ENCODE data around the gene TBC1D21. TPM values are rescaled to one million over a fixed set of nuclear protein-coding genes. Genes with fewer than 3 reads are reported as not detected.

TBC1D21 gene
- total and polyA plus RNA-seq, 9 of the 15 experiments (the other 6 are each of a cell fraction or from before 2014, with no cell fraction given): not detected

DNA sequence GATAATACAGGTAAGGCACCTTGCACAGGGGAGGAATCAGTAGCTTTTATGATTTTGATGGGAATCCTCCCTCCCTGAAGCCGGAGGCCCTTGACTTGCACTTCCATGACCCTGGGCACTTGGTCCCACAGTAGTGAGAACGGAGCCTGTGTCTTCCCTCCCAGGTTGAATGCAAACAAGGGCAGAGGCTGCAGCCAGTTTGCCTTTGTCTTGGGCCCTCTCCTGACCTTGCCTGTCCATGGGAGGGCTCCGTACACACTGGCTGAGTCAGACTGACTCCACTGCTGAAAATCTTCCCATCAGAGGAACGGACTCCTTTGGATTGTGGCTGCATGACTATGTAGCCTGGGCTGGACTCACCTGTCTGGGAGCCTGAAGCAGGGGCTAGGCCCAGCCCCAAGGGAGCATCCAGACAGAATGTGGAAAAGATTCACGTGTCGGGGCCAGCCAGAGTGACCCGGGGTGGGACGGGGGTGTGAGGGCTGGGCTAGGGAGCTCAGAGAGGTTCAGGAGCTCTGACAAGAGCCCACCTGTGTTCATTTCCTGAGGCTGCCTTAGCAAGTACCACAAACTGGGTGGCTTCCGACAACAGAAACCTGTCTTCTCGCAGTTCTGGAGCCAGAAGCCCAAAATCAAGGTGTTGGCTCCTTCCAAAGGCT lies 9.5 kb downstream of the TBC1D21 start:
- no peak for ATAC-seq
- no peaks in the 10 kb centered on the region for H3K79me2 ChIP-seq (ENCODE audit: control insufficient read depth, insufficient read depth, low read length)
- H3K4me3 ChIP-seq: no peak overlapping the region
- CTCF ChIA-PET (ENCODE audit: low intra/inter-chr PET ratio): no interaction called here
- intact Hi-C loops (cut with micrococcal nuclease) (no loop called here), in situ Hi-C loops (cut with MboI) (no loop called here)
- H3K9ac ChIP-seq (ENCODE audit: insufficient read depth in 1 of 2, low read depth in 2 of 2, low read length in 2 of 2): no peak overlapping the region
- POLR2A ChIA-PET: interaction anchor here (1.5 kb wide), 1 partner anchor 10 kb away, joined by 4 read pairs; no protein-coding TSS in a partner anchor
- FAIRE-seq: no peak
- 0 out of 2 replicates have a peak, but pooled peaks cover 6% of the 10 kb centered on the region for H4K20me1 ChIP-seq (replicated peaks; ENCODE audit: control insufficient read depth, insufficient read depth, low read length)
- H2AFZ ChIP-seq (ENCODE audit: low read depth, low read length): no peak overlapping the region
- no peaks in the 10 kb centered on the region for H3K4me1 ChIP-seq (replicated peaks in 1 of 2; ENCODE audit: control insufficient read depth in 2 of 2, insufficient read depth in 2 of 2, low read length in 2 of 2)
- peaks cover 0 to 17% of the 10 kb centered on the region in 2 experiments; a peak in 4 of 5 replicates for H3K27me3 ChIP-seq (ENCODE audit: control insufficient read depth in 2 of 2, insufficient read depth in 2 of 2, low read length in 2 of 2)
- H3K4me2 ChIP-seq (ENCODE audit: insufficient read depth, low read length): no peak overlapping the region
- no peaks in the 10 kb centered on the region for H3K36me3 ChIP-seq (ENCODE audit: control insufficient read depth, insufficient read depth, low read length)
- 1% methylated on average over 10 of the region's 10 CpGs for WGBS (ENCODE audit: insufficient coverage, low coverage, missing lambda C conversion rate)
- no TSS peak for BruUV-seq (replicated peaks)
- H3K9me3 ChIP-seq (replicated peaks; ENCODE audit: control insufficient read depth, insufficient read depth, low read depth, low read length): no peaks in the 10 kb centered on the region
- no peak overlapping the region for H3K27ac ChIP-seq (ENCODE audit: extremely low read depth, low read depth, low read length)
- DNase-seq (ENCODE audit: extremely low read depth in 1 of 4, low spot score in 3 of 4): no peak
- no peaks in the 10 kb centered on the region for H3K9me1 ChIP-seq (ENCODE audit: control insufficient read depth, insufficient read depth, low read length)
- TF ChIP-seq NR4A1 (CRISPR knock-in tag; IDR thresholded peaks at IDR 0.05) (no peak), NR4A1 (tag; IDR thresholded peaks at IDR 0.05) (no peak), FOXK1 (CRISPR knock-in tag; IDR thresholded peaks at IDR 0.05; ENCODE audit: borderline replicate concordance) (no peak), SIRT6 (IDR thresholded peaks at IDR 0.05; ENCODE audit: low read depth, low read length) (no peak), YBX1 (IDR thresholded peaks at IDR 0.05) (no peak), ZNF76 (CRISPR knock-in tag; IDR thresholded peaks at IDR 0.05; ENCODE audit: borderline replicate concordance) (no peak), RFX1 (IDR thresholded peaks at IDR 0.05) (no peak), ZNF140 (CRISPR knock-in tag; IDR thresholded peaks at IDR 0.05) (no peak), THRAP3 (IDR thresholded peaks at IDR 0.05; ENCODE audit: borderline replicate concordance) (no peak), PCBP1 (IDR thresholded peaks at IDR 0.05; ENCODE audit: low read depth, low read length, poor library complexity, severe bottlenecking) (no peak), NCOR1 (IDR thresholded peaks at IDR 0.05) (no peak)
- TF ChIP-seq, protein P1, sequence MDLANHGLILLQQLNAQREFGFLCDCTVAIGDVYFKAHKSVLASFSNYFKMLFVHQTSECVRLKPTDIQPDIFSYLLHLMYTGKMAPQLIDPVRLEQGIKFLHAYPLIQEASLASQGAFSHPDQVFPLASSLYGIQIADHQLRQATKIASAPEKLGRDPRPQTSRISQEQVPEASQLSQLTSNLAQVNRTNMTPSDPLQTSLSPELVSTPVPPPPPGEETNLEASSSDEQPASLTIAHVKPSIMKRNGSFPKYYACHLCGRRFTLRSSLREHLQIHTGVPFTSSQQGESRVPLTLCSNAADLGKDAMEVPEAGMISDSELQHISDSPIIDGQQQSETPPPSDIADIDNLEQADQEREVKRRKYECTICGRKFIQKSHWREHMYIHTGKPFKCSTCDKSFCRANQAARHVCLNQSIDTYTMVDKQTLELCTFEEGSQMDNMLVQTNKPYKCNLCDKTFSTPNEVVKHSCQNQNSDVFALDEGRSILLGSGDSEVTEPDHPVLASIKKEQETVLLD (IDR thresholded peaks at IDR 0.05): no peak
- TF ChIP-seq, protein P2, sequence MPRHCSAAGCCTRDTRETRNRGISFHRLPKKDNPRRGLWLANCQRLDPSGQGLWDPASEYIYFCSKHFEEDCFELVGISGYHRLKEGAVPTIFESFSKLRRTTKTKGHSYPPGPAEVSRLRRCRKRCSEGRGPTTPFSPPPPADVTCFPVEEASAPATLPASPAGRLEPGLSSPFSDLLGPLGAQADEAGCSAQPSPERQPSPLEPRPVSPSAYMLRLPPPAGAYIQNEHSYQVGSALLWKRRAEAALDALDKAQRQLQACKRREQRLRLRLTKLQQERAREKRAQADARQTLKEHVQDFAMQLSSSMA (CRISPR knock-in tag; IDR thresholded peaks at IDR 0.05): no peak
- TF ChIP-seq, protein P3, sequence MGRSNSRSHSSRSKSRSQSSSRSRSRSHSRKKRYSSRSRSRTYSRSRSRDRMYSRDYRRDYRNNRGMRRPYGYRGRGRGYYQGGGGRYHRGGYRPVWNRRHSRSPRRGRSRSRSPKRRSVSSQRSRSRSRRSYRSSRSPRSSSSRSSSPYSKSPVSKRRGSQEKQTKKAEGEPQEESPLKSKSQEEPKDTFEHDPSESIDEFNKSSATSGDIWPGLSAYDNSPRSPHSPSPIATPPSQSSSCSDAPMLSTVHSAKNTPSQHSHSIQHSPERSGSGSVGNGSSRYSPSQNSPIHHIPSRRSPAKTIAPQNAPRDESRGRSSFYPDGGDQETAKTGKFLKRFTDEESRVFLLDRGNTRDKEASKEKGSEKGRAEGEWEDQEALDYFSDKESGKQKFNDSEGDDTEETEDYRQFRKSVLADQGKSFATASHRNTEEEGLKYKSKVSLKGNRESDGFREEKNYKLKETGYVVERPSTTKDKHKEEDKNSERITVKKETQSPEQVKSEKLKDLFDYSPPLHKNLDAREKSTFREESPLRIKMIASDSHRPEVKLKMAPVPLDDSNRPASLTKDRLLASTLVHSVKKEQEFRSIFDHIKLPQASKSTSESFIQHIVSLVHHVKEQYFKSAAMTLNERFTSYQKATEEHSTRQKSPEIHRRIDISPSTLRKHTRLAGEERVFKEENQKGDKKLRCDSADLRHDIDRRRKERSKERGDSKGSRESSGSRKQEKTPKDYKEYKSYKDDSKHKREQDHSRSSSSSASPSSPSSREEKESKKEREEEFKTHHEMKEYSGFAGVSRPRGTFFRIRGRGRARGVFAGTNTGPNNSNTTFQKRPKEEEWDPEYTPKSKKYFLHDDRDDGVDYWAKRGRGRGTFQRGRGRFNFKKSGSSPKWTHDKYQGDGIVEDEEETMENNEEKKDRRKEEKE (IDR thresholded peaks at IDR 0.05; ENCODE audit: borderline replicate concordance in 1 of 2, control insufficient read depth in 1 of 2, low read depth in 2 of 2, low read length in 1 of 2): no peak

Measured in K562 (cell line).